SU-DHL-6 (cell line): Measurements from ENCODE around the gene LCORL.

ENCODE experiments used
- EZH2phosphoT487 ChIP-seq: fragments of 200-600 bp; sonication (generic), shearing (Covaris generic); conservative IDR thresholded peaks from 2 replicates; pipeline ENCODE4 v1.6.1; 2018; ENCODE audit warnings: mild to moderate bottlenecking, antibody characterized with exemption, low read length, moderate library complexity, mixed read lengths
- TF ChIP-seq, protein P1 (sequence below): fragments of 200-600 bp; sonication (generic); IDR thresholded peaks from one replicate; pipeline ENCODE4 v1.5.1; 2017; ENCODE audit warnings: antibody characterized with exemption, mild to moderate bottlenecking, low read length, moderate library complexity; ENCODE audit not compliant: insufficient read depth, poor library complexity, severe bottlenecking

DNA sequence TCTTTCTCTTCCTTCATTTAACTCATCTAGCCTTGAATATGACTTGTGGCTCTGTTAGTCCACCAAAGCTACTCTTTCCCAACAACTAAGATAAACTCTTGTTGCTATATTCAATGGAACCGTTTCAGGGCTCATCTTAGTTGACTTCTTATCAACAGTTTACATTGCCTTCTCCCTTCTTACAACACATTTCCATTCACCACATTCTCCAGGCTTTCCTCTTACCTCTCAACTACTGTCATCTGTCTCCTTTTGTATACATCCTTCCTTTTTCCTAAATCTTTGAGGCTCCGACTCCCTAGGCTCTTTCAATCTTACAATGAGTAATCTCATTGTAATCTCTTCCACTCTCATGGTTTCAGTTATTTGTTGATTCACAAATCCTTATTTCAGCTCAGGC, 152.2 kb downstream of the LCORL start:
- TF ChIP-seq, protein P1, sequence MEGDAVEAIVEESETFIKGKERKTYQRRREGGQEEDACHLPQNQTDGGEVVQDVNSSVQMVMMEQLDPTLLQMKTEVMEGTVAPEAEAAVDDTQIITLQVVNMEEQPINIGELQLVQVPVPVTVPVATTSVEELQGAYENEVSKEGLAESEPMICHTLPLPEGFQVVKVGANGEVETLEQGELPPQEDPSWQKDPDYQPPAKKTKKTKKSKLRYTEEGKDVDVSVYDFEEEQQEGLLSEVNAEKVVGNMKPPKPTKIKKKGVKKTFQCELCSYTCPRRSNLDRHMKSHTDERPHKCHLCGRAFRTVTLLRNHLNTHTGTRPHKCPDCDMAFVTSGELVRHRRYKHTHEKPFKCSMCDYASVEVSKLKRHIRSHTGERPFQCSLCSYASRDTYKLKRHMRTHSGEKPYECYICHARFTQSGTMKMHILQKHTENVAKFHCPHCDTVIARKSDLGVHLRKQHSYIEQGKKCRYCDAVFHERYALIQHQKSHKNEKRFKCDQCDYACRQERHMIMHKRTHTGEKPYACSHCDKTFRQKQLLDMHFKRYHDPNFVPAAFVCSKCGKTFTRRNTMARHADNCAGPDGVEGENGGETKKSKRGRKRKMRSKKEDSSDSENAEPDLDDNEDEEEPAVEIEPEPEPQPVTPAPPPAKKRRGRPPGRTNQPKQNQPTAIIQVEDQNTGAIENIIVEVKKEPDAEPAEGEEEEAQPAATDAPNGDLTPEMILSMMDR, result no peak
- no peak for TF ChIP-seq EZH2phosphoT487
